A549 (cell line): ENCODE results near the gene LRRC4. TPM values are rescaled to one million over a fixed set of nuclear protein-coding genes. Genes with fewer than 3 reads are reported as not detected.

Experiments
- ATAC-seq, 2 experiments: fragments of 200-7000 bp in 1 of 2; fragments of >200 bp in 1 of 2; cut with Nextera tagmentation in 1 of 2; cut with Tn5 transposase in 1 of 2; 3 replicates each; pipeline versions ENCODE4 v1.8.0 to v1.9.1; 2018 to 2020; ENCODE audit warnings: mild to moderate bottlenecking in 1 of 2, moderate library complexity in 1 of 2
- CTCF ChIA-PET: fragments of 300-600 bp; sonication (Branson Sonifier 250); formaldehyde crosslinking; extraction: SDS; loops from one replicate; lab custom pipeline; 2021; ENCODE audit warnings: antibody characterized with exemption, inconsistent platforms; lab: Yijun Ruan, JAX
- POLR2A ChIA-PET: fragments of 350-600 bp; formaldehyde crosslinking; extraction: SDS; loops from one replicate; lab custom pipeline; 2021; ENCODE audit warnings: antibody characterized with exemption, inconsistent platforms; lab: Yijun Ruan, JAX
- DNase-seq, 2 experiments: peaks; one replicate each; pipeline versions ENCODE4 v3.0.0 to v3.0.0-alpha.2; 2011 to 2016; ENCODE audit warnings: low read depth in 1 of 2, low spot score in 1 of 2
- FAIRE-seq: peaks from 2 replicates; lab custom pipeline; 2011; peaks lifted over from hg19 to GRCh38; lab: Jason Lieb, UNC
- H3K27ac ChIP-seq, 2 experiments: fragments of >200 bp; sonication (Bioruptor Twin); formaldehyde crosslinking; 3 replicates each; pipeline ENCODE4 v1.5.1; 2016 to 2017
- H3K4me1 ChIP-seq: fragments of >200 bp; sonication (Bioruptor Twin); formaldehyde crosslinking; 3 replicates; pipeline ENCODE4 v1.6.1; 2016
- H3K4me2 ChIP-seq: fragments of >200 bp; sonication (Bioruptor Twin); formaldehyde crosslinking; 3 replicates; pipeline ENCODE4 v1.6.1; 2016
- H3K4me3 ChIP-seq: fragments of >200 bp; sonication (Bioruptor Twin); formaldehyde crosslinking; 3 replicates; pipeline ENCODE4 v1.5.1; 2016
- H3K9me3 ChIP-seq: fragments of >200 bp; sonication (Bioruptor Twin); formaldehyde crosslinking; 3 replicates; pipeline ENCODE4 v1.6.1; 2016
- BCL3 ChIP-seq: fragments of >200 bp; sonication (Bioruptor Twin); formaldehyde crosslinking; IDR thresholded peaks from 3 replicates; pipeline ENCODE4 v1.6.1; 2016
- CBX2 ChIP-seq: fragments of 200-600 bp; sonication (generic); IDR thresholded peaks from 2 replicates; pipeline ENCODE4 v1.6.1; 2016; ENCODE audit warnings: low read depth, mild to moderate bottlenecking, borderline replicate concordance
- CBX8 ChIP-seq: fragments of 200-600 bp; sonication (generic); IDR thresholded peaks from 2 replicates; pipeline ENCODE4 v1.6.1; 2016
- EHMT2 ChIP-seq: fragments of 200-600 bp; sonication (generic); IDR thresholded peaks from 2 replicates; pipeline ENCODE4 v1.6.1; 2016; ENCODE audit warnings: antibody characterized with exemption, low read depth, mild to moderate bottlenecking, moderate library complexity
- EP300 ChIP-seq, 2 experiments: fragments of >200 bp; sonication (Bioruptor Twin); formaldehyde crosslinking; IDR thresholded peaks; 2 replicates in 1 of 2; 3 replicates in 1 of 2; pipeline ENCODE4 v1.6.1; 2016 to 2017
- ESRRA ChIP-seq: fragments of 150-350 bp; IDR thresholded peaks from 2 replicates; pipeline ENCODE4 v1.6.1; 2014; ENCODE audit warnings: mild to moderate bottlenecking, low read length, borderline replicate concordance
- FOSB ChIP-seq: fragments of 250-450 bp; sonication (Bioruptor Pico); IDR thresholded peaks from 2 replicates; pipeline ENCODE4 v1.5.0; 2020; ENCODE audit warnings: mild to moderate bottlenecking, moderate library complexity
- FOSL2 ChIP-seq, 2 experiments: fragments of 450-650 bp in 1 of 2; fragments of >200 bp in 1 of 2; sonication (Bioruptor Twin) in 1 of 2; formaldehyde crosslinking; IDR thresholded peaks; 2 replicates each; pipeline versions ENCODE4 v1.5.0 to v1.6.1; 2016 to 2020; ENCODE audit warnings: mild to moderate bottlenecking in 1 of 2, moderate library complexity in 1 of 2
- GATA3 ChIP-seq: IDR thresholded peaks from 2 replicates; pipeline ENCODE4 v1.6.1; 2012; ENCODE audit warnings: borderline replicate concordance
- HES2 ChIP-seq: fragments of >200 bp; sonication (Bioruptor Twin); formaldehyde crosslinking; IDR thresholded peaks from 2 replicates; pipeline ENCODE4 v1.6.1; 2016
- HEYL ChIP-seq: fragments of 250-450 bp; sonication (Bioruptor Pico); IDR thresholded peaks from 2 replicates; pipeline ENCODE4 v1.8.0; 2021; ENCODE audit warnings: mild to moderate bottlenecking, moderate library complexity
- HOXA7 ChIP-seq: fragments of 250-450 bp; sonication (Bioruptor Pico); IDR thresholded peaks from 2 replicates; pipeline ENCODE4 v1.5.0; 2020; ENCODE audit warnings: mild to moderate bottlenecking, moderate library complexity
- HOXB13 ChIP-seq: fragments of 250-450 bp; sonication (Bioruptor Pico); IDR thresholded peaks from 2 replicates; pipeline ENCODE4 v1.5.0; 2020; ENCODE audit warnings: low read depth, mild to moderate bottlenecking, moderate library complexity
- HOXB5 ChIP-seq: fragments of 250-450 bp; sonication (Bioruptor Pico); IDR thresholded peaks from 2 replicates; pipeline ENCODE4 v1.5.0; 2020; ENCODE audit warnings: mild to moderate bottlenecking, moderate library complexity
- JUN ChIP-seq, 2 experiments: fragments of >200 bp; sonication (Bioruptor Twin); formaldehyde crosslinking; IDR thresholded peaks; 2 replicates in 1 of 2; 3 replicates in 1 of 2; pipeline ENCODE4 v1.6.1; 2016 to 2017
- JUNB ChIP-seq: fragments of >200 bp; sonication (Bioruptor Twin); formaldehyde crosslinking; IDR thresholded peaks from 2 replicates; pipeline ENCODE4 v1.6.1; 2016
- KDM1A ChIP-seq: fragments of 200-600 bp; sonication (generic); IDR thresholded peaks from 2 replicates; pipeline ENCODE4 v1.6.1; 2016; ENCODE audit warnings: low read depth, mild to moderate bottlenecking
- MYC ChIP-seq: IDR thresholded peaks from 2 replicates; pipeline ENCODE4 v1.6.1; 2012; ENCODE audit warnings: mild to moderate bottlenecking, inconsistent platforms, low read length, improper control_type of control experiment, borderline replicate concordance
- RFX5 ChIP-seq: fragments of 450-650 bp; IDR thresholded peaks from 2 replicates; pipeline ENCODE4 v1.7.1; 2014; ENCODE audit warnings: antibody characterized with exemption, mild to moderate bottlenecking, moderate library complexity
- USF2 ChIP-seq: fragments of 450-650 bp; IDR thresholded peaks from 2 replicates; pipeline ENCODE4 v1.6.1; 2014; ENCODE audit warnings: antibody characterized with exemption
- ZNF302 ChIP-seq: fragments of 250-450 bp; sonication (Bioruptor Pico); IDR thresholded peaks from 2 replicates; pipeline ENCODE4 v1.9.0; 2021; ENCODE audit warnings: inconsistent platforms, mild to moderate bottlenecking, moderate library complexity
- ZSCAN20 ChIP-seq: fragments of 250-450 bp; sonication (Bioruptor Pico); IDR thresholded peaks from 2 replicates; pipeline ENCODE4 v1.8.0; 2022; ENCODE audit warnings: mild to moderate bottlenecking, moderate library complexity
- WGBS: methylation state at CpG from one replicate; pipeline ENCODE4 v1.1.6; 2017; ENCODE audit errors: missing lambda C conversion rate; 5-methylcytosine and 5-hydroxymethylcytosine counted together
- polyA plus RNA-seq, 4 experiments: library from polyadenylated mRNA; depleted of rRNA in 3 of 4; stranded (reverse); fragments of >200 nt; fragmentation: RNase III in 1 of 4; extraction: RNeasy Plus Mini Kit Qiagen cat#74134 plus additional on column Dnase treatment in 1 of 4; gene quantifications; 2 replicates in 3 of 4; 3 replicates in 1 of 4; pipeline ENCODE4 v1.2.3, GENCODE V29; 2011 to 2017
- TF ChIP-seq, protein P1 (sequence below): fragments of 200-600 bp; sonication (generic); IDR thresholded peaks from 2 replicates; pipeline ENCODE4 v1.6.1; 2016; ENCODE audit warnings: antibody characterized with exemption, mild to moderate bottlenecking, moderate library complexity
- TF ChIP-seq, protein P2 (sequence below): fragments of 250-450 bp; sonication (Bioruptor Pico); IDR thresholded peaks from 2 replicates; pipeline ENCODE4 v1.5.0; 2021; ENCODE audit warnings: mild to moderate bottlenecking, moderate library complexity, borderline replicate concordance

LRRC4 gene
- polyA plus RNA-seq, 2 of the 4 experiments (the other 2 are of a cell fraction), result not detected

DNA sequence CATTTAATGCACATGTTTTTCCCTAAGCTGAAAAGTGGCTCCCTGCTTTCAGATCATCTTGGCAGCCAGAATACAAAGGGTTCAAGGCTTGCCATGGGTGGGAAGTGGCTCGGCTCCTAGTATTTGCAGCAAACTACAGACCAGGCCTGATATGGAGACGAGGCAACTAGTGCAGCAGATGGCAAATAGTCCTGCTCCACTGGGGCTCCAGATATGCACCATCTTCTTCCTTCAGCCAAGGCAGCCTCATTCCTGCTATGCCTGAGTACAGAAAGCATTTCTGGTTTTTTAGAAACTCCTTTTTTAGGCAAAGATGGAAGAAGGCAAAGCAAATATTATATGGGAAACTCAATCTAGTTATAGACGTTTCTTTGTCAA lies 23.9 kb downstream of the LRRC4 start:
- H3K4me1 ChIP-seq, result no peaks in the 10 kb centered on the region
- H3K4me2 ChIP-seq, result no peak overlapping the region
- H3K9me3 ChIP-seq, result no peaks in the 10 kb centered on the region
- WGBS, result 83% methylated on average over 3 of the region's 3 CpGs
- H3K27ac ChIP-seq, result no peak overlapping the region
- no peak for DNase-seq
- H3K4me3 ChIP-seq, result no peak overlapping the region
- no peak for ATAC-seq
- POLR2A ChIA-PET, result no interaction called here
- CTCF ChIA-PET, result interaction anchor here (1.3 kb wide), 1 partner anchor 129 kb away, joined by 3 read pairs; no protein-coding TSS in a partner anchor
- TF ChIP-seq BCL3 (no peak), HOXA7 (CRISPR knock-in tag) (no peak)
- FAIRE-seq, result no peak

DNA sequence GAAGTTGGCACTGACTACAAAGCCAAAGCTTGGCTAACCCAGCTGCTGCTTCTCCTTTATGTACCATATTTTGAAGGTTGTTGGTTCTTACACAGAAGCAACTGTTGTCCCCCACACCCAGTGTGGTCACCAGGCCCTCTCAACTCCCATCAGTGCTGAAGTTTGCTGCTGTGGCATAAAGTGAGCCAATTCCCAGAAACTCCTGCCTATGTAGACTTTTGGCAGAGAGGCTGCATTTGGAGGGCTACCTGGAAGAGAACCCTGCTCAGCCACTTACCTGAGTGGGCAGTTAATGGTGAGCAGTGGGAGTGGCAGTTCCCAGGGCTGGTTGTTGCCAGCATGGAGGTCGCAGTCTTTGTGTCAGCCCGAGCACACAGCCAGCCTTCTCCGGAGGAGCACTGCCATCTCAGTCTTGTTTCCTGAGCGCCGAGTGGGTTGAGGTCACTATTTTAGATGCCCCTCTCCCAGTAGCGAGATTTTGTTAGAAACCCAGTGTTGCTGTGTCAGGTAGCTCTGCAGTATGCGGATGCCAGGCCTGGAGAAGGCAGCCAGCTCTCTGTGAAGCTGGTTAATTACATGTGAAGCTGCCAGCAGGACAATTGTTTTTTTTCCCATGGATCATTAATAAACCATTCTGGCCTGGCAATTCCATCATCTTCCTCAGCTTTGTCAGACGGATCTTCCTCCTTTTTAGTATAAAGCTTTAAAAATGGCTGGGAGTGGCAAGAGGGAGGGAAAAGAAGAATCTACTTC lies 24.5 kb downstream of the LRRC4 start:
- 94% methylated on average over 8 of the region's 8 CpGs for WGBS
- CTCF ChIA-PET, result interaction anchor here (1.1 to 1.3 kb wide), 2 partner anchors 13 to 130 kb away, joined by 3 read pairs; no protein-coding TSS in a partner anchor
- FAIRE-seq, result no peak

DNA sequence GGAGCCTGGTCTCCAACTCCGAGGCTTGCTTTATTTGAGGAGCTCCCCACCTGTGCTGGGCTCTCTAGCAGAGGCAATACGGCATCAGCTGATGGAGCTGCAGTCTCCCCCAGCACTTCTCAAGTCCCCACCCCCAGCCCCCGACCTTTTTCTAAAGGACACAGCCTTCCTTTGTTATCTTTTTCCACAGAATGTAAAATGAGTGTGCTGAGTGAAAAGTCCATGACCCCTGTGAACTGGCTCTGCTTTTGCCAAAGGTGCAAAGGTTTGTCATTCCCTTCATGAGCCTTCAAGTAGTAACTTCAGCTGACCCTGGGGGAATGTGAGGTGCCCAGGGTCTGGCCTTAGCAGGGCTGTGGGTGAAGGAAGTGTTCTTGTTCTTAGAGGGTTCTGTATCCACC lies 25.5 kb downstream of the LRRC4 start:
- H3K4me1 ChIP-seq, result no peaks in the 10 kb centered on the region
- no peaks in the 10 kb centered on the region for H3K9me3 ChIP-seq
- H3K27ac ChIP-seq, result no peak overlapping the region
- no peak for TF ChIP-seq MYC
- no peak for TF ChIP-seq JUNB
- TF ChIP-seq EHMT2, result no peak
- no peak for TF ChIP-seq RFX5
- TF ChIP-seq, protein P1, sequence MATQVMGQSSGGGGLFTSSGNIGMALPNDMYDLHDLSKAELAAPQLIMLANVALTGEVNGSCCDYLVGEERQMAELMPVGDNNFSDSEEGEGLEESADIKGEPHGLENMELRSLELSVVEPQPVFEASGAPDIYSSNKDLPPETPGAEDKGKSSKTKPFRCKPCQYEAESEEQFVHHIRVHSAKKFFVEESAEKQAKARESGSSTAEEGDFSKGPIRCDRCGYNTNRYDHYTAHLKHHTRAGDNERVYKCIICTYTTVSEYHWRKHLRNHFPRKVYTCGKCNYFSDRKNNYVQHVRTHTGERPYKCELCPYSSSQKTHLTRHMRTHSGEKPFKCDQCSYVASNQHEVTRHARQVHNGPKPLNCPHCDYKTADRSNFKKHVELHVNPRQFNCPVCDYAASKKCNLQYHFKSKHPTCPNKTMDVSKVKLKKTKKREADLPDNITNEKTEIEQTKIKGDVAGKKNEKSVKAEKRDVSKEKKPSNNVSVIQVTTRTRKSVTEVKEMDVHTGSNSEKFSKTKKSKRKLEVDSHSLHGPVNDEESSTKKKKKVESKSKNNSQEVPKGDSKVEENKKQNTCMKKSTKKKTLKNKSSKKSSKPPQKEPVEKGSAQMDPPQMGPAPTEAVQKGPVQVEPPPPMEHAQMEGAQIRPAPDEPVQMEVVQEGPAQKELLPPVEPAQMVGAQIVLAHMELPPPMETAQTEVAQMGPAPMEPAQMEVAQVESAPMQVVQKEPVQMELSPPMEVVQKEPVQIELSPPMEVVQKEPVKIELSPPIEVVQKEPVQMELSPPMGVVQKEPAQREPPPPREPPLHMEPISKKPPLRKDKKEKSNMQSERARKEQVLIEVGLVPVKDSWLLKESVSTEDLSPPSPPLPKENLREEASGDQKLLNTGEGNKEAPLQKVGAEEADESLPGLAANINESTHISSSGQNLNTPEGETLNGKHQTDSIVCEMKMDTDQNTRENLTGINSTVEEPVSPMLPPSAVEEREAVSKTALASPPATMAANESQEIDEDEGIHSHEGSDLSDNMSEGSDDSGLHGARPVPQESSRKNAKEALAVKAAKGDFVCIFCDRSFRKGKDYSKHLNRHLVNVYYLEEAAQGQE, result no peak
- TF ChIP-seq HOXB5, result no peak
- no peak for DNase-seq
- FAIRE-seq, result no peak
- no peak overlapping the region for H3K4me2 ChIP-seq
- no peak overlapping the region for H3K4me3 ChIP-seq
- POLR2A ChIA-PET, result no interaction called here
- CTCF ChIA-PET, result interaction anchor here (1.1 to 1.3 kb wide), 3 partner anchors 14 to 297 kb away, joined by 3 read pairs; no protein-coding TSS in a partner anchor
- no peak for ATAC-seq
- WGBS, result 87% methylated on average over 3 of the region's 3 CpGs

More for the DNA sequence above, 24.5 kb downstream of the LRRC4 start:
- Histone ChIP-seq H3K27ac (no peak overlapping the region), H3K4me1 (no peaks in the 10 kb centered on the region), H3K4me2 (no peak overlapping the region), H3K4me3 (no peak overlapping the region), H3K9me3 (no peaks in the 10 kb centered on the region)
- ATAC-seq (no peak), DNase-seq (no peak)
- POLR2A ChIA-PET, result no interaction called here
- TF ChIP-seq, protein P2, sequence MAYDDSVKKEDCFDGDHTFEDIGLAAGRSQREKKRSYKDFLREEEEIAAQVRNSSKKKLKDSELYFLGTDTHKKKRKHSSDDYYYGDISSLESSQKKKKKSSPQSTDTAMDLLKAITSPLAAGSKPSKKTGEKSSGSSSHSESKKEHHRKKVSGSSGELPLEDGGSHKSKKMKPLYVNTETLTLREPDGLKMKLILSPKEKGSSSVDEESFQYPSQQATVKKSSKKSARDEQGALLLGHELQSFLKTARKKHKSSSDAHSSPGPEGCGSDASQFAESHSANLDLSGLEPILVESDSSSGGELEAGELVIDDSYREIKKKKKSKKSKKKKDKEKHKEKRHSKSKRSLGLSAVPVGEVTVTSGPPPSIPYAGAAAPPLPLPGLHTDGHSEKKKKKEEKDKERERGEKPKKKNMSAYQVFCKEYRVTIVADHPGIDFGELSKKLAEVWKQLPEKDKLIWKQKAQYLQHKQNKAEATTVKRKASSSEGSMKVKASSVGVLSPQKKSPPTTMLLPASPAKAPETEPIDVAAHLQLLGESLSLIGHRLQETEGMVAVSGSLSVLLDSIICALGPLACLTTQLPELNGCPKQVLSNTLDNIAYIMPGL (CRISPR knock-in tag), result no peak
- TF ChIP-seq JUN (IDR thresholded peaks at IDR 0.05), result no peak
- TF ChIP-seq FOSL2 (IDR thresholded peaks at IDR 0.05), result no peak
- TF ChIP-seq FOSL2 (CRISPR knock-in tag; IDR thresholded peaks at IDR 0.05), result no peak
- no peak for TF ChIP-seq ESRRA
- no peak for TF ChIP-seq HOXB13 (CRISPR knock-in tag)
- no peak for TF ChIP-seq EP300 (IDR thresholded peaks at IDR 0.05)
- no peak for TF ChIP-seq ZNF302 (CRISPR knock-in tag)
- no peak for TF ChIP-seq GATA3
- no peak for TF ChIP-seq BCL3
- TF ChIP-seq HES2, result no peak
- TF ChIP-seq ZSCAN20 (CRISPR knock-in tag), result no peak
- TF ChIP-seq USF2, result no peak
- TF ChIP-seq FOSB (CRISPR knock-in tag), result no peak
- TF ChIP-seq CBX2, result no peak
- TF ChIP-seq KDM1A, result no peak
- no peak for TF ChIP-seq CBX8
- TF ChIP-seq HEYL, result no peak
- no peak for TF ChIP-seq HOXB5
